Endodermal cell (in vitro differentiated cells): Measurements from ENCODE around the gene ANKS1B. TPM values are rescaled to one million over a fixed set of nuclear protein-coding genes. Genes with fewer than 3 reads are reported as not detected.
A peak's percentile ranks its signal among the peaks of the same experiment; 100 is the strongest.

Experiments
- DNase-seq: peaks from one replicate; pipeline ENCODE4 v3.0.0-alpha.2; 2017
- H3K27ac ChIP-seq: 2 replicates; pipeline ENCODE4 v1.5.1; 2013; ENCODE audit warnings: mild to moderate bottlenecking, low read depth, low read length, moderate library complexity
- H3K27me3 ChIP-seq: 2 replicates; pipeline ENCODE4 v1.6.1; 2013; ENCODE audit warnings: mild to moderate bottlenecking, low read length, moderate library complexity; ENCODE audit not compliant: insufficient read depth, control insufficient read depth, poor library complexity, severe bottlenecking
- H3K36me3 ChIP-seq: 2 replicates; pipeline ENCODE4 v1.7.0; 2013; ENCODE audit warnings: mild to moderate bottlenecking, low read length, moderate library complexity; ENCODE audit not compliant: control insufficient read depth, insufficient read depth
- H3K4me1 ChIP-seq: one replicate; pipeline ENCODE4 v1.7.0; 2013; ENCODE audit warnings: low read length; ENCODE audit not compliant: control insufficient read depth, insufficient read depth
- H3K4me3 ChIP-seq: 2 replicates; pipeline ENCODE4 v1.5.1; 2013; ENCODE audit warnings: mild to moderate bottlenecking, low read length, moderate library complexity
- H3K9ac ChIP-seq: 2 replicates; pipeline ENCODE4 v1.6.1; 2013; ENCODE audit warnings: mild to moderate bottlenecking, low read length, moderate library complexity; ENCODE audit not compliant: poor library complexity, severe bottlenecking; ENCODE audit errors: extremely low read depth
- H3K9me3 ChIP-seq: 2 replicates; pipeline ENCODE4 v1.6.1; 2013; ENCODE audit warnings: mild to moderate bottlenecking, low read length, moderate library complexity; ENCODE audit not compliant: control insufficient read depth
- H3K27ac Mint-ChIP-seq: 2 replicates; pipeline ENCODE4 v1.8.0; 2020; ENCODE audit warnings: mixed read lengths
- H3K27me3 Mint-ChIP-seq: 2 replicates; pipeline ENCODE4 v1.8.0; 2021; ENCODE audit warnings: mild to moderate bottlenecking, mixed read lengths; ENCODE audit not compliant: insufficient read depth
- H3K36me3 Mint-ChIP-seq: 2 replicates; pipeline ENCODE4 v1.8.0; 2020; ENCODE audit warnings: low read depth, mixed read lengths
- H3K4me1 Mint-ChIP-seq: 2 replicates; pipeline ENCODE4 v1.8.0; 2020; ENCODE audit warnings: mixed read lengths
- H3K4me3 Mint-ChIP-seq: 2 replicates; pipeline ENCODE4 v1.8.0; 2020; ENCODE audit warnings: mild to moderate bottlenecking, moderate library complexity, mixed read lengths
- H3K9me3 Mint-ChIP-seq: 2 replicates; pipeline ENCODE4 v1.8.0; 2020; ENCODE audit warnings: mild to moderate bottlenecking, mixed read lengths
- CTCF ChIP-seq: fragments of 200-600 bp; sonication (generic); conservative IDR thresholded peaks from 2 replicates; pipeline ENCODE4 v1.5.0; 2021; ENCODE audit warnings: antibody characterized with exemption, mild to moderate bottlenecking
- WGBS, 2 experiments: methylation state at CpG; one replicate each; pipeline versions ENCODE4 v1.1.5 to v1.1.7; 2013; ENCODE audit warnings: missing lambda C conversion rate in 2 of 2, mixed read lengths in 1 of 2; ENCODE audit not compliant: insufficient coverage in 1 of 2, insufficient read length in 1 of 2; 5-methylcytosine and 5-hydroxymethylcytosine counted together
- total RNA-seq, 2 donors: library from RNA; stranded (reverse); fragmentation: NEBNext Ultra II Directional in 1 of 2; extraction: Animal tissue kit (Norgen Biotek cat#: 25700) in 1 of 2; gene quantifications; 2 replicates in 1 of 2; 3 replicates in 1 of 2; pipeline ENCODE4 v1.2.1, GENCODE V29; 2021

ANKS1B gene
- total RNA-seq, 2 donors from 2014 or later, result 28.5 to 65.8 TPM

GRCh38 chr12:98786653-98787052 lies 1198.1 kb downstream of the ANKS1B start:
- Mint-ChIP-seq H3K27ac (no peak overlapping the region), H3K9me3 (no peaks in the 10 kb centered on the region), H3K36me3 (peaks cover 62% of the 10 kb centered on the region), H3K4me3 (no peak overlapping the region), H3K27me3 (no peaks in the 10 kb centered on the region), H3K4me1 (peaks cover 5% of the 10 kb centered on the region)
- WGBS, 2 experiments, result 92 to 93% methylated on average over 4 to 6 of the region's 7 CpGs
- no peaks in the 10 kb centered on the region for H3K9me3 ChIP-seq
- no peak for TF ChIP-seq CTCF
- H3K4me1 ChIP-seq, result no peaks in the 10 kb centered on the region
- no peak overlapping the region for H3K4me3 ChIP-seq
- H3K9ac ChIP-seq, result no peak overlapping the region
- no peaks in the 10 kb centered on the region for H3K27me3 ChIP-seq
- no peak for DNase-seq
- H3K36me3 ChIP-seq, result peaks cover 60% of the 10 kb centered on the region
- H3K27ac ChIP-seq, result no peak overlapping the region

DNA sequence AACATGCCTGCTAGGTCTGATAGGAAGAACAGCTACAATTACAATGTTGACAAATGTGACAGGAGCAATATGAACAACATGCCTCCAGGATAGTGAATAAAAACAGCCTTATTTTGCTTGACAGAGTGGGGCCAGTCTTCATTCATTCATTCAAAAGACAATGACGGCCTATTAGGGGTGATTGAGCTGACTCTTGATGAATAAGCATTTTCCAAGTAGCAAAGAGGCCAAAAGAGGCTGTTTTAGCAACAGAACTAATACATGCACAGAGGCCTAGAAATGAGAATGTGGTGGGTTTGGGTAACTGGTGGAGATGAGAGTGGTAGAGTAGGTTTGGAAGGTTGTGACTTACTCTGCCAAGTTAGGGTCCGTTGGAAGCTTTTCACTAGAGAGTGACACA lies 1201.3 kb downstream of the ANKS1B start:
- Mint-ChIP-seq H3K27ac (no peak overlapping the region), H3K4me3 (no peak overlapping the region), H3K36me3 (peaks cover 60% of the 10 kb centered on the region), H3K9me3 (no peaks in the 10 kb centered on the region), H3K27me3 (no peaks in the 10 kb centered on the region), H3K4me1 (peaks cover 11% of the 10 kb centered on the region)
- H3K9ac ChIP-seq, result no peak overlapping the region
- no peak for DNase-seq
- H3K4me1 ChIP-seq, result no peaks in the 10 kb centered on the region
- H3K36me3 ChIP-seq, result peaks cover 71% of the 10 kb centered on the region
- TF ChIP-seq CTCF, result no peak
- WGBS, 2 experiments, result 88 to 95% methylated on average over 2 of the region's 2 CpGs
- H3K27ac ChIP-seq, result peak overlapping the region; percentile 12
- no peaks in the 10 kb centered on the region for H3K27me3 ChIP-seq
- H3K9me3 ChIP-seq, result no peaks in the 10 kb centered on the region
- no peak overlapping the region for H3K4me3 ChIP-seq

DNA sequence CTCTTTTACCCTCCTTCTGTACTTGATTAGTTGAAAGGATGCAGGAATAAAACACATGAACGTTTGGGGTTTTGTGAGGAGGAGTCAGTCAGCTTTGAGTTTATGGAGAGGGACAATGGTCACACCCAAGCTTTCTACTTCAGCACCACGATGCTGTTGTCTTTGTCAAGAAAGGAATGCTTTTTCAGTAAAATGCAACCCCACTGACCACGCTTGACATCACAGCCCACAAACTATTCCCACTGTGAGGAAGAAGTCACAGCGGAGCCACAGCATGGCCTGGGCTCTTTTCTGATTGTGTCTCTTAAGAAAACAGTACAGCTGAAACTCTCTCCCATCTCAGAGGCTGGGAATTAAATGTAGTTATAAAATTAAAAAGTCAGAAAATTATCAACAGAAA lies 1204.5 kb downstream of the ANKS1B start:
- H3K36me3 ChIP-seq, result peaks cover 59% of the 10 kb centered on the region
- no peak for TF ChIP-seq CTCF
- Mint-ChIP-seq H3K27ac (no peak overlapping the region), H3K4me1 (peaks cover 16% of the 10 kb centered on the region), H3K27me3 (no peaks in the 10 kb centered on the region), H3K9me3 (no peaks in the 10 kb centered on the region), H3K4me3 (no peak overlapping the region), H3K36me3 (peaks cover 66% of the 10 kb centered on the region)
- H3K9ac ChIP-seq, result no peak overlapping the region
- H3K9me3 ChIP-seq, result no peaks in the 10 kb centered on the region
- DNase-seq, result no peak
- 60 to 84% methylated on average over 1 to 4 of the region's 4 CpGs for WGBS, 2 experiments
- H3K4me3 ChIP-seq, result no peak overlapping the region
- no peak overlapping the region for H3K27ac ChIP-seq
- H3K27me3 ChIP-seq, result no peaks in the 10 kb centered on the region
- no peaks in the 10 kb centered on the region for H3K4me1 ChIP-seq
